ENCODE measurements around the gene RALGPS1. TPM values are rescaled to one million over a fixed set of nuclear protein-coding genes. Genes with fewer than 3 reads are reported as not detected.
A peak's percentile ranks its signal among the peaks of the same experiment; 100 is the strongest.

Gene RALGPS1
- total and polyA plus RNA-seq, 4 donors, result 34.4 to 80.9 (median 73.2) TPM

DNA sequence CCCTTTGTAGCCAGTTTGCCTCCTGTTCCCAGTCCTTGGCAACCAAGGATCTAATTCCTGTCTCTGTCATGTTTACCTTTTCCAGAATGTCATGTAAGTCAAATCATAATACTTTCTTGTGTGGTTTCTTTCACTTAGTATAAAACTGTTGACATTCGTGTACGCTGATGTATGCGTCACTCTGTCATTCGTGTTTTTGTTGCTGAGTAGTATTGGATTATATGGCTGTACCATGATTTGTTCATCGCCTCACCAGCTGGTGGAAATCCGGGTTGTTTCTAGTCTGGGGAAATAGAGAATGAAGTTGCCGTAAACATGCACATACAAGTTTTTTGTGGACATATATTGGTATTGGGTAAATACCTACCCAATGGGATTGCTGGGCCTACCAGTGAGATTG is 110.5 kb downstream of the RALGPS1 start:
- Histone ChIP-seq H3K4me3 (ENCODE audit: low read depth, low read length) (no peak overlapping the region), H3K27me3 (ENCODE audit: control insufficient read depth, insufficient read depth, low read length) (no peaks in the 10 kb centered on the region), H3K27ac (ENCODE audit: low read depth, low read length) (no peak overlapping the region), H3K4me1 (ENCODE audit: control insufficient read depth, insufficient read depth, low read length) (peaks cover 23% of the 10 kb centered on the region), H3K36me3 (ENCODE audit: control insufficient read depth, insufficient read depth, low read length) (peaks cover 4% of the 10 kb centered on the region), H3K9me3 (ENCODE audit: control insufficient read depth, insufficient read depth, low read length) (no peaks in the 10 kb centered on the region)
- DNase-seq (ENCODE audit: low read depth in 4 of 6, low spot score in 6 of 6), result no peak
- 95% methylated on average over 4 of the region's 7 CpGs for WGBS (ENCODE audit: insufficient coverage)

DNA sequence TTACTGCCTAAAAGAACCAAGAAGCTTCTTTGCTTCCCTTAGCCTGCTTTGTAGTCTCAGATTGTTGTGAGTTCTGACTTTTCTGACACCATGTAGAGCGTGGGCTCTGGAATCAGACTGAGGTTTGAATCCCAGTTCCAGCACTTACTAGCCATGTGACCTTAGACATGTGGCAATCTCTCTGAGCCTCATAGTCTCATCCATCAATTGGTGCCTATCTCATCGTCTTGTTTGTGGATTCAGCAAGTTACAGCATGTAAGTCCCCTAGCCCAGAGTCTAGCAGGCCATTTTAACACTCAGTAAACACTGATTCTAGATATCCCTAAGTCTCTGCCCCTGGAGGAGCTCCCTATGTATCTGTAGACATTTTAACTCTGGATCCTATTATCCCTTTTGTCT is 113.1 kb downstream of the RALGPS1 start:
- no peak overlapping the region for H3K27ac ChIP-seq (ENCODE audit: low read depth, low read length)
- H3K36me3 ChIP-seq (ENCODE audit: control insufficient read depth, insufficient read depth, low read length), result peaks cover 4% of the 10 kb centered on the region
- WGBS (ENCODE audit: insufficient coverage), result 63% methylated on average over 2 of the region's 2 CpGs
- H3K4me1 ChIP-seq (ENCODE audit: control insufficient read depth, insufficient read depth, low read length), result peaks cover 17% of the 10 kb centered on the region
- no peak overlapping the region for H3K4me3 ChIP-seq (ENCODE audit: low read depth, low read length)
- no peak for DNase-seq (ENCODE audit: low read depth in 4 of 6, low spot score in 6 of 6)
- no peaks in the 10 kb centered on the region for H3K27me3 ChIP-seq (ENCODE audit: control insufficient read depth, insufficient read depth, low read length)
- no peaks in the 10 kb centered on the region for H3K9me3 ChIP-seq (ENCODE audit: control insufficient read depth, insufficient read depth, low read length)

DNA sequence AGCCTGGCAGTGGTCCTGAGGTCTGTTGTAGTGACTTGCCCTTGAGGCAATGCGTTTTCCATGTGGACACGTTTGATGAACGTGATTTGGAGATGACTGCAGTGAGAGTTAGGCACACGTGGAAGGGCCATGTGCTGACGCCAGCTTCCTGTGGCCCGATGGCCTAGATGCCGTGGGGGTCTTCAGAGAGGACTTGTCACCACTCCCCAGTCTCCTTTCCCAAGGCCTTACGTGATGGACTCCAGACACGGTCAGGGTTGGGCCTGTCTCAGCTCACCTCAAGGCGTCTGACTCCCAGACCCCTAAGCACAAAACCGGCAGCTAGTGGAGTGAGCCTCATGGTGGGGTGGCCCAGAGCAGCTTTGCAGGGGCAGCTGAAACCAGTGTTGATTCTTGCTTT is 115.0 kb downstream of the RALGPS1 start:
- Histone ChIP-seq H3K27me3 (ENCODE audit: control insufficient read depth, insufficient read depth, low read length) (no peaks in the 10 kb centered on the region), H3K9me3 (ENCODE audit: control insufficient read depth, insufficient read depth, low read length) (no peaks in the 10 kb centered on the region), H3K4me3 (ENCODE audit: low read depth, low read length) (no peak overlapping the region), H3K36me3 (ENCODE audit: control insufficient read depth, insufficient read depth, low read length) (peaks cover 3% of the 10 kb centered on the region), H3K27ac (ENCODE audit: low read depth, low read length) (no peak overlapping the region), H3K4me1 (ENCODE audit: control insufficient read depth, insufficient read depth, low read length) (peaks cover 19% of the 10 kb centered on the region)
- DNase-seq (ENCODE audit: low read depth in 4 of 6, low spot score in 6 of 6), result no peak
- 97% methylated on average over 6 of the region's 11 CpGs for WGBS (ENCODE audit: insufficient coverage)

DNA sequence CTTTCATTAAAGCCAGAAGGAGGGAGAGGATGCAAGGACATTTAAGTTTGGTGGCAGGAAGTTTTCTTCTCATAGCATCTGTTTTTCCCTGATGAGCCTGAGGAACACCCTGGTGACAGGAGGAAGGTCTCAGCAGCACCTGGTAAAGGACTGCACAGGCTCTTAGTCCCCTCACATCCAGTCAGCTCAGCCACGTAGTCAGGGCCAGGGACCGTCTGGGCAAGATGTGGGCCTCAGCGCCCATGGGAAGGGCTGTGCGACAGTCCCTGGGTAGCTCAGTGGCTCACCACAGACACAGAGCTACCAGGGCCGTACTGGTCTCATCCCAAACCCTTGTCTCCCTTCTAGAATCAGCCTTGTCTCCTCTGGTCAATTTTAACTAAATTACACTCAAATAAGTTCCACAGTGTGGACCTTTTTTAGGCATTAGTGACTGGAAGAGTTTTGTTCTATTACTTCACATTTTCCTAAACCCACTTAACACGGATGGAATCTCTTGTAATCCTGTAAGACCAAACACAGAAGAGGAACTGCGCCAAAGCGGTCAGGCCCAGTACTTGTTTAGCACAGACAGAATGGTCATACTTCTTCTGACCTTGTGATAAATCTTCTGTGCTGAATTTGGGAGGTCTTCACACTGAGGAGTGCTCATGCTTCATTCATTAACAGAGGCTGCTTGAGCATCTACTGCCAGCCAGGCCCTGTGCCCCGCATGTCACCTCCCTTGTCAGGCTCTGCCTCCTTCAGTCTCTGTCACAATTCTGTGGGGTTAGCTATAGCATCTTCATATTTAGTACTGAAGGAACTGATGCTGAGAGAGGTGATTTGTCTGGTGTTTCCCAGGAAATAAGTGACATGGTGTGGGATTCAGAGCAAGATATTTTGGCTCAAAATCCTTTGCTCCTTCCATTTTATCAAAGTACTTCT is 116.5 kb downstream of the RALGPS1 start:
- DNase-seq (ENCODE audit: low read depth in 4 of 6, low spot score in 6 of 6), result peak in 1 of 6 donors; percentile 11
- Histone ChIP-seq H3K27me3 (ENCODE audit: control insufficient read depth, insufficient read depth, low read length) (no peaks in the 10 kb centered on the region), H3K36me3 (ENCODE audit: control insufficient read depth, insufficient read depth, low read length) (peaks cover 3% of the 10 kb centered on the region), H3K4me3 (ENCODE audit: low read depth, low read length) (no peak overlapping the region), H3K9me3 (ENCODE audit: control insufficient read depth, insufficient read depth, low read length) (no peaks in the 10 kb centered on the region), H3K27ac (ENCODE audit: low read depth, low read length) (no peak overlapping the region), H3K4me1 (ENCODE audit: control insufficient read depth, insufficient read depth, low read length) (peaks cover 28% of the 10 kb centered on the region)
- WGBS (ENCODE audit: insufficient coverage), result 80% methylated on average over 7 of the region's 9 CpGs

DNA sequence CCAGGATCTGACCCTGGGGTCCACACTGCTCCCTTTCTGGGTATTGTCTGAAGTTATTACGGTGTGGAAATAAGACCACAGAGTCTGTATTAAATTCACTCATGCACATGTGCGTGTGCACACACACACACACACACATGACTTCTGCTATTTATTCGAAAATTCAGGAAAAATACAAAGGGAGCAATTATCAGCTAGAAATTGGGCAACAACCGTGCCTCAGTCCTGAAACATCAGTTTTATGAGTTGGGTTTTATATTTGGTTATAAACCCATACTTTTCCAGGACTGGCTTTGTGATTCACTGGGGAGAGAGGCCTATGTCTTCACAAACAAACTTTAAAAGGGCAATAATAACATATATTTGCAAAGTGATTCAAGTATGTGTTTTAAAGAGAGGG is 117.7 kb downstream of the RALGPS1 start:
- Histone ChIP-seq H3K4me1 (ENCODE audit: control insufficient read depth, insufficient read depth, low read length) (peaks cover 28% of the 10 kb centered on the region), H3K27me3 (ENCODE audit: control insufficient read depth, insufficient read depth, low read length) (no peaks in the 10 kb centered on the region), H3K36me3 (ENCODE audit: control insufficient read depth, insufficient read depth, low read length) (peaks cover 3% of the 10 kb centered on the region), H3K9me3 (ENCODE audit: control insufficient read depth, insufficient read depth, low read length) (no peaks in the 10 kb centered on the region), H3K4me3 (ENCODE audit: low read depth, low read length) (no peak overlapping the region), H3K27ac (ENCODE audit: low read depth, low read length) (no peak overlapping the region)
- no peak for DNase-seq (ENCODE audit: low read depth in 4 of 6, low spot score in 6 of 6)
- WGBS (ENCODE audit: insufficient coverage), result 100% methylated on average over 2 of the region's 4 CpGs

DNA sequence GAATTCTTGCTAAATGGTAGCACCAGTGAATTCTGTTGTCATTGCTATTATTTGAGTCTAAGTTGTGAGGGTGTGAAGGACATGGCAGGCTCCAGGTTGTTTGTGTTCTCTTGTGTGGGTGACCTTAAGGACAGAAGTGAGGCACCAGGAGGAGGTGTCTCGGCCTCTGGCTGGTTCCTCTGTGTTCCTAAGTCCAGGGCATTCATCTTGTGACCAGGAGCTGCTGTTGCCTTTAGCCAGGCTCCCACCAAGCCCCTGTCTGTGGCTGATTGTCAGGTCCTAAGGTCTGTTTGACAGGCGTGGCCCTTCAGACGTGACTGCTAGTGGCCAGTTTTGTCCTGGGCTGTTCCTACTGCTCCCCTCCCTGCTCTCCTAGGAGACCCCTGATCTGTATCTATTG is 118.5 kb downstream of the RALGPS1 start:
- no peak for DNase-seq (ENCODE audit: low read depth in 4 of 6, low spot score in 6 of 6)
- Histone ChIP-seq H3K4me1 (ENCODE audit: control insufficient read depth, insufficient read depth, low read length) (peaks cover 26% of the 10 kb centered on the region), H3K9me3 (ENCODE audit: control insufficient read depth, insufficient read depth, low read length) (no peaks in the 10 kb centered on the region), H3K27me3 (ENCODE audit: control insufficient read depth, insufficient read depth, low read length) (no peaks in the 10 kb centered on the region), H3K27ac (ENCODE audit: low read depth, low read length) (no peak overlapping the region), H3K36me3 (ENCODE audit: control insufficient read depth, insufficient read depth, low read length) (peaks cover 3% of the 10 kb centered on the region), H3K4me3 (ENCODE audit: low read depth, low read length) (no peak overlapping the region)
- WGBS (ENCODE audit: insufficient coverage), result 95% methylated on average over 3 of the region's 3 CpGs

DNA sequence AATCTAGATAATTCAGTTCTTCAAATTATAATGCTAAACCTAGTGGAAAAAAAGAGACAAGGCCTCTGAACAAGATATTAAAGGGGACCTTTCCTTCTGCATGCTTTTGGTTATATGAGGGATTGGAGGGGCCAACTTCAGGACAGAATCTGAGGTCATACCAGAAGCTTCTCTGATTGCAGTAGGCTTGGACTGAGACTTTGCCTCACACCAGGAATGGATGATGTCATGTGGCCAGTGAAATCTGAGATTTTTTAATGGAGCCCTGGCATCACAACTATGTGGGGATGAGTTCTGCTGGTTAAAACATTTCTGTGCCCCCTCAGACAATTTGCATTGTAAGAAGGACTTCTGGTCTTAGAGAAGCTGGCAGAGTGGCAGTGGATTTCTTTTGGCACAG is 119.2 kb downstream of the RALGPS1 start:
- Histone ChIP-seq H3K4me3 (ENCODE audit: low read depth, low read length) (no peak overlapping the region), H3K27me3 (ENCODE audit: control insufficient read depth, insufficient read depth, low read length) (no peaks in the 10 kb centered on the region), H3K27ac (ENCODE audit: low read depth, low read length) (no peak overlapping the region), H3K9me3 (ENCODE audit: control insufficient read depth, insufficient read depth, low read length) (no peaks in the 10 kb centered on the region), H3K36me3 (ENCODE audit: control insufficient read depth, insufficient read depth, low read length) (peaks cover 3% of the 10 kb centered on the region), H3K4me1 (ENCODE audit: control insufficient read depth, insufficient read depth, low read length) (peaks cover 22% of the 10 kb centered on the region)
- DNase-seq (ENCODE audit: low read depth in 4 of 6, low spot score in 6 of 6), result no peak

DNA sequence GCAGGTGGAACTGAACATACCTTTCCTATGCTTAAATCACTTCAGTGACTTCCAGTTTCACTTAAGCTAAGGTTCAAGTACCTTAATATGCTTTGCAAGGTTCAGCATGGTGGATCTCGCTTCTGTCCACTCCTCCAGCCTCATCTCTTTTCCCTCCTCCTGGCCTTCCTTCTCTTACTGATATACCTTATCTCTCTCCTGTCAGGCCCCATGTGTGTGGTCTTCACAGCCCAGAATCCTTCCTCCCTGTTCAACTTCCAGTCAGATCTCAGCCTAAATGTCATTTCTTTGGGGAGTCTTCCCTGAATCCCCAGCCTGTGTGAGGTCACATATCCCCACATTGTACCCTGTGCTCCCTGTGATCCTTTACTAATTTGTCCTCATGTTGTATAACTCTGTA is 120.1 kb downstream of the RALGPS1 start:
- H3K36me3 ChIP-seq (ENCODE audit: control insufficient read depth, insufficient read depth, low read length), result peaks cover 3% of the 10 kb centered on the region
- no peak for DNase-seq (ENCODE audit: low read depth in 4 of 6, low spot score in 6 of 6)
- H3K4me1 ChIP-seq (ENCODE audit: control insufficient read depth, insufficient read depth, low read length), result peaks cover 22% of the 10 kb centered on the region
- H3K4me3 ChIP-seq (ENCODE audit: low read depth, low read length), result no peak overlapping the region
- 95% methylated on average over 1 of the region's 1 CpG for WGBS (ENCODE audit: insufficient coverage)
- H3K27me3 ChIP-seq (ENCODE audit: control insufficient read depth, insufficient read depth, low read length), result no peaks in the 10 kb centered on the region
- H3K9me3 ChIP-seq (ENCODE audit: control insufficient read depth, insufficient read depth, low read length), result no peaks in the 10 kb centered on the region
- H3K27ac ChIP-seq (ENCODE audit: low read depth, low read length), result no peak overlapping the region

DNA sequence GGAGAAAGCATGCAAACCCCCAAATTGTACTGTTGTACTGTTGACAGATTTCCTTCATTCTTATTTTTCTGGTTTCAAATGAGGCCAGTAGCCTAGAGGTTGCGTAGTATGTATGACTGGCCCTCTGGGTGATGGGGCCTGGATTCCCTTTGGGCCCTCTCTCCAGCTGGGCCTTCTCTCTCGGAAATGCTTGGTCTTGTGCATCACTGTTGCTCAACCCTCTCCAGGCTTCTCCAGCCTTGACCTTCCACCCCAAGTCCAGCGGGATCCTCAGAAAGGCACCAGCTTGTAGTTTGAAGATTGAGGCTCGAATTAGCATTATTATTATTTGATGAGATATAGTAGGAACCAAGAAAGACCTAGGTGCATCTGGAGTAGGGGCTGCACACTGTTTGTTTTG is 120.8 kb downstream of the RALGPS1 start:
- no peak overlapping the region for H3K4me3 ChIP-seq (ENCODE audit: low read depth, low read length)
- DNase-seq (ENCODE audit: low read depth in 4 of 6, low spot score in 6 of 6), result no peak
- H3K27me3 ChIP-seq (ENCODE audit: control insufficient read depth, insufficient read depth, low read length), result no peaks in the 10 kb centered on the region
- H3K4me1 ChIP-seq (ENCODE audit: control insufficient read depth, insufficient read depth, low read length), result peaks cover 22% of the 10 kb centered on the region
- H3K36me3 ChIP-seq (ENCODE audit: control insufficient read depth, insufficient read depth, low read length), result peaks cover 3% of the 10 kb centered on the region
- WGBS (ENCODE audit: insufficient coverage), result 100% methylated on average over 2 of the region's 4 CpGs
- no peaks in the 10 kb centered on the region for H3K9me3 ChIP-seq (ENCODE audit: control insufficient read depth, insufficient read depth, low read length)
- H3K27ac ChIP-seq (ENCODE audit: low read depth, low read length), result peak overlapping the region; percentile 33

DNA sequence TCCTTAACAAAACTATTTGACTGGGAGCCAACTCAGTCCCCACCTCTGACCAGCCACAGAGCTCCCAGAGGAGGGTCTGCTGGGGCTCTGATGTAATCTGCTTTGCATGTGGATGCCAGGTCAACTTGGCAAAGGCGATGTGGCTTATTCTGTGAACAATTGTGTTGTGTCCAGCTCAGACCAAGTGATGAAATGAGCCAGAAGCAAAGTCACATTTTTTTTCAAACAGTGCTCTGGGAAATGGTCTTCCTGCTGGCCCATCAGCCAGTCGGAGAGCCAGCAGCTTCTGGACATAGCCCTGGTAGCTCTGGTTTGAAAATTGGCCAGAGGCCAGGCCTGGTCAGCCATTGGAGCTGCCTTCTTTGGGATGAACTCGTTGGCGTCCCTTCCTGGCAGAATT is 121.4 kb downstream of the RALGPS1 start:
- peaks cover 20% of the 10 kb centered on the region for H3K4me1 ChIP-seq (ENCODE audit: control insufficient read depth, insufficient read depth, low read length)
- H3K36me3 ChIP-seq (ENCODE audit: control insufficient read depth, insufficient read depth, low read length), result peaks cover 3% of the 10 kb centered on the region
- H3K4me3 ChIP-seq (ENCODE audit: low read depth, low read length), result no peak overlapping the region
- WGBS (ENCODE audit: insufficient coverage), result 41% methylated on average over 4 of the region's 4 CpGs
- peak in 2 of 6 donors; percentile 36 to 73 for DNase-seq (ENCODE audit: low read depth in 4 of 6, low spot score in 6 of 6)
- no peaks in the 10 kb centered on the region for H3K9me3 ChIP-seq (ENCODE audit: control insufficient read depth, insufficient read depth, low read length)
- H3K27me3 ChIP-seq (ENCODE audit: control insufficient read depth, insufficient read depth, low read length), result no peaks in the 10 kb centered on the region
- H3K27ac ChIP-seq (ENCODE audit: low read depth, low read length), result peak overlapping the region; percentile 50

All from spinal cord (tissue), 10 donors.